Natural killer cell (primary cell): ENCODE results near the gene SLC7A4. TPM values are rescaled to one million over a fixed set of nuclear protein-coding genes. Genes with fewer than 3 reads are reported as not detected.

Experiments used
- ATAC-seq, 3 donors: fragments of 150-1000 bp in 2 of 3; fragments of 200-7000 bp in 1 of 3; cut with Tn5 transposase; 1 replicate in 1 of 3; 2 replicates in 2 of 3; pipeline ENCODE4 v1.10.0; 2021; ENCODE audit warnings: mild to moderate bottlenecking in 2 of 3, moderate library complexity in 2 of 3
- DNase-seq, 2 donors: peaks; one replicate each; pipeline versions ENCODE4 v3.0.0 to v3.0.0-alpha.2; 2013 to 2021; ENCODE audit warnings: mixed read lengths in 1 of 2
- H3K27ac ChIP-seq: one replicate; pipeline ENCODE4 v1.5.1; 2013; ENCODE audit warnings: mild to moderate bottlenecking, low read length
- H3K27me3 ChIP-seq: one replicate; pipeline ENCODE4 v1.6.1; 2013; ENCODE audit warnings: low read length; ENCODE audit not compliant: control insufficient read depth, insufficient read depth
- H3K36me3 ChIP-seq: one replicate; pipeline ENCODE4 v1.6.1; 2013; ENCODE audit warnings: low read length; ENCODE audit not compliant: control insufficient read depth, insufficient read depth
- H3K4me1 ChIP-seq: one replicate; pipeline ENCODE4 v1.6.1; 2013; ENCODE audit warnings: low read length; ENCODE audit not compliant: control insufficient read depth, insufficient read depth
- H3K4me3 ChIP-seq: one replicate; pipeline ENCODE4 v1.5.1; 2013; ENCODE audit warnings: low read length
- H3K9me3 ChIP-seq: one replicate; pipeline ENCODE4 v1.6.1; 2013; ENCODE audit warnings: low read length; ENCODE audit not compliant: control insufficient read depth, insufficient read depth
- H3K27ac Mint-ChIP-seq, 2 donors: one replicate each; pipeline ENCODE4 v1.8.0; 2022; ENCODE audit warnings: mild to moderate bottlenecking in 2 of 2, mixed read lengths in 2 of 2, moderate library complexity in 1 of 2
- H3K27me3 Mint-ChIP-seq, 2 donors: one replicate each; pipeline ENCODE4 v1.8.0; 2022; ENCODE audit warnings: low read depth in 2 of 2, mixed read lengths in 2 of 2
- H3K36me3 Mint-ChIP-seq: one replicate; pipeline ENCODE4 v1.8.0; 2022; ENCODE audit warnings: mixed read lengths
- H3K4me1 Mint-ChIP-seq, 2 donors: one replicate each; pipeline ENCODE4 v1.8.0; 2022; ENCODE audit warnings: mixed read lengths in 2 of 2
- H3K4me3 Mint-ChIP-seq: one replicate; pipeline ENCODE4 v1.8.0; 2022; ENCODE audit warnings: mild to moderate bottlenecking, moderate library complexity, mixed read lengths
- H3K9me3 Mint-ChIP-seq, 2 donors: one replicate each; pipeline ENCODE4 v1.8.0; 2022; ENCODE audit warnings: mixed read lengths in 2 of 2
- WGBS: methylation state at CpG from one replicate; pipeline ENCODE4 v1.1.7; 2013; ENCODE audit warnings: missing lambda C conversion rate; ENCODE audit not compliant: insufficient coverage; 5-methylcytosine and 5-hydroxymethylcytosine counted together
- intact Hi-C: fragments of 100-400 bp; cut with micrococcal nuclease; formaldehyde crosslinking; loops from one replicate; pipeline ENCODE4 v1.14.2; 2022
- total RNA-seq, 4 donors: library from RNA; stranded (reverse); fragments of 120-200 nt in 1 of 4; gene quantifications; one replicate each; pipeline versions ENCODE4 v1.2.3 to v1.2.4, GENCODE V29; 2013 to 2022
- TF ChIP-seq, protein P1 (sequence below): fragments of 200-600 bp; IDR thresholded peaks from one replicate; pipeline ENCODE4 v1.8.0; 2022; ENCODE audit warnings: antibody characterized with exemption

The SLC7A4 gene
- total RNA-seq, 3 donors from 2014 or later (not counting 1 experiment from before 2014, with no cell fraction given) = not detected

DNA sequence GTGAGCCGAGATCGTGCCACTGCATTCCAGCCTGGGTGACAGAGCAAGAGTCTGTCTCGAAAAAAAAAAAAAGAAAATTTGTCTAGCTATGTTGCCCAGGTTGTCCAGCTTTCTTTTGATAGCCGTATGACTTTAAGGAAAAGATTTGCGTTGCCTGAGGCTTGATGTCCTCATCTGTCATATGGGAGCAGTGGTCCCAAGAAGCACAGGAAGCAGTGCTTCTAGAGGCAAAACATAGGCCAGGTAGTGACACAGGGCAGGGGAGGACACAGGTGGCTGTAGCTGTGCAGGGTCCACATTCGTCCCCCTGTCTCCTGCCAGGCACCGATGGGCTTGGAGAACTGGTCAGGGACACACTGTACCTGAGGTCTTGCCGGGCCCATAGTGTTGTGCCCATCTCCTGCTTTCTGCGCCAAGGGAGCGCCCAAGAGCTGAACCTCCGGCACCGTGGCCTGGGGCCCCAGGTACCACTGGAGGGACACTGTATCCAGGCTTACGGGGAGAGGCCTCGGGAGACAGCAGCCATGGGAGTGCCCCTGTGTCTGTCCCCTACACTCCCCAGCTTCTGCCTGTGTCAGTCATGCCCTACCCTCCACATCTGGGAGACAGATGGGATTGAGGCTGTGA, 14.8 kb upstream of the SLC7A4 start:
- Mint-ChIP-seq H3K4me3 (no peak overlapping the region), H3K36me3 (no peaks in the 10 kb centered on the region), H3K9me3 (no peaks in the 10 kb centered on the region), H3K4me1 (peaks cover 17 to 33% of the 10 kb centered on the region in 2 donors), H3K27me3 (peaks cover 17 to 18% of the 10 kb centered on the region in 2 donors), H3K27ac (peak overlapping the region in 1 of 2 donors; percentile 71)
- Histone ChIP-seq H3K27ac (no peak overlapping the region), H3K27me3 (no peaks in the 10 kb centered on the region), H3K9me3 (no peaks in the 10 kb centered on the region), H3K4me3 (no peak overlapping the region), H3K4me1 (peaks cover 25% of the 10 kb centered on the region), H3K36me3 (no peaks in the 10 kb centered on the region)
- TF ChIP-seq, protein P1, sequence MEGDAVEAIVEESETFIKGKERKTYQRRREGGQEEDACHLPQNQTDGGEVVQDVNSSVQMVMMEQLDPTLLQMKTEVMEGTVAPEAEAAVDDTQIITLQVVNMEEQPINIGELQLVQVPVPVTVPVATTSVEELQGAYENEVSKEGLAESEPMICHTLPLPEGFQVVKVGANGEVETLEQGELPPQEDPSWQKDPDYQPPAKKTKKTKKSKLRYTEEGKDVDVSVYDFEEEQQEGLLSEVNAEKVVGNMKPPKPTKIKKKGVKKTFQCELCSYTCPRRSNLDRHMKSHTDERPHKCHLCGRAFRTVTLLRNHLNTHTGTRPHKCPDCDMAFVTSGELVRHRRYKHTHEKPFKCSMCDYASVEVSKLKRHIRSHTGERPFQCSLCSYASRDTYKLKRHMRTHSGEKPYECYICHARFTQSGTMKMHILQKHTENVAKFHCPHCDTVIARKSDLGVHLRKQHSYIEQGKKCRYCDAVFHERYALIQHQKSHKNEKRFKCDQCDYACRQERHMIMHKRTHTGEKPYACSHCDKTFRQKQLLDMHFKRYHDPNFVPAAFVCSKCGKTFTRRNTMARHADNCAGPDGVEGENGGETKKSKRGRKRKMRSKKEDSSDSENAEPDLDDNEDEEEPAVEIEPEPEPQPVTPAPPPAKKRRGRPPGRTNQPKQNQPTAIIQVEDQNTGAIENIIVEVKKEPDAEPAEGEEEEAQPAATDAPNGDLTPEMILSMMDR = no peak
- intact Hi-C loops = no loop called here
- ATAC-seq = no peak
- DNase-seq = no peak
- 93% methylated on average over 14 of the region's 14 CpGs for WGBS

DNA sequence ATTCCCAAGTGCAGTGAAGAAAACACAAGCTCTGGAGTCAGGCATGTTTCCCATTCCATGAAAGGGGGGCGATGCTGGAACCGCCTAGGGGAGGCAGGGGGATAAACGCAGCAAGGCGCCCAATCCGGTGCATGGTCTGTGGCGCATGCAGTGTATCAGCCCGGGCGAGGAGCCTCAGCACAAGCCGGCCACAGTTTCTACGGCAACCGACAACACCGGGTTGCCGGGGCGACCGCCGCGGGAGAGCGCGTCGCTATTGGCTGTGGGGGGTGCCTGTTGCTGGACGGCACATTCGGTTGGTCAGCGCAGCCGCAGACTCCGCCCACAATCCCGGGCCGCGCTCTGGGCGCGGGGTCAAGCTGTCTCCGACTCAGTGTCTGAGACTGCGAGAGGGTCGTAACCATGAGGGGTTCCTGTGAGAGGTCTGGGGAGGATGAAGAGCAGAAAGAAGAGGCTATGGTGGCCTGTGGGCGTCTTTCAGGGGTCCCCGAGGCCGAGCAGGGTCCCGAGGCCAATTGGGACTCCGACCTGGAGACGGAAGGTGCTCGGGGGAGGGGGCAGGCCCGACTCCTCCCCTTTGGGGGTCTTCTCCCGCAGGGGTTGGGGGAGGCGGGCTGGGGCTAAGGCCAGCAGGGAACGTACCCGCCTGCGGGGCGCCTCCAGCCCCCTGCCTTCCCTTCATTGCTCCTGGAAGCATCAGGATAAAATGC, 13.4 kb upstream of the SLC7A4 start, which contains the start of gene LRRC74B:
LRRC74B (plus strand) TSS at position 362 of the 710 bp plus-strand sequence; CDS start at position 403, 41 bp downstream.
- H3K36me3 ChIP-seq = no peaks in the 10 kb centered on the region
- H3K27ac ChIP-seq = no peak within 1 kb of the TSS
- TF ChIP-seq, protein P1 = no peak
- Mint-ChIP-seq H3K27me3 (peaks cover 17 to 18% of the 10 kb centered on the region in 2 donors), H3K4me1 (peaks cover 17 to 33% of the 10 kb centered on the region in 2 donors), H3K9me3 (no peaks in the 10 kb centered on the region), H3K27ac (peak within 1 kb of the TSS; percentile 81 to 94), H3K4me3 (peak within 1 kb of the TSS; percentile 78), H3K36me3 (no peaks in the 10 kb centered on the region)
- intact Hi-C loops = loop anchor here (1.0 kb wide), 1 partner anchor 63 kb away; the partner anchor contains the start of gene LZTR1
- H3K27me3 ChIP-seq = no peaks in the 10 kb centered on the region
- ATAC-seq = peak; percentile 89 to 99 (median 94)
- peak; percentile 76 to 77 for DNase-seq
- no peaks in the 10 kb centered on the region for H3K9me3 ChIP-seq
- H3K4me3 ChIP-seq = no peak within 1 kb of the TSS
- H3K4me1 ChIP-seq = peaks cover 25% of the 10 kb centered on the region
- 12% methylated on average over 47 of the region's 47 CpGs for WGBS

DNA sequence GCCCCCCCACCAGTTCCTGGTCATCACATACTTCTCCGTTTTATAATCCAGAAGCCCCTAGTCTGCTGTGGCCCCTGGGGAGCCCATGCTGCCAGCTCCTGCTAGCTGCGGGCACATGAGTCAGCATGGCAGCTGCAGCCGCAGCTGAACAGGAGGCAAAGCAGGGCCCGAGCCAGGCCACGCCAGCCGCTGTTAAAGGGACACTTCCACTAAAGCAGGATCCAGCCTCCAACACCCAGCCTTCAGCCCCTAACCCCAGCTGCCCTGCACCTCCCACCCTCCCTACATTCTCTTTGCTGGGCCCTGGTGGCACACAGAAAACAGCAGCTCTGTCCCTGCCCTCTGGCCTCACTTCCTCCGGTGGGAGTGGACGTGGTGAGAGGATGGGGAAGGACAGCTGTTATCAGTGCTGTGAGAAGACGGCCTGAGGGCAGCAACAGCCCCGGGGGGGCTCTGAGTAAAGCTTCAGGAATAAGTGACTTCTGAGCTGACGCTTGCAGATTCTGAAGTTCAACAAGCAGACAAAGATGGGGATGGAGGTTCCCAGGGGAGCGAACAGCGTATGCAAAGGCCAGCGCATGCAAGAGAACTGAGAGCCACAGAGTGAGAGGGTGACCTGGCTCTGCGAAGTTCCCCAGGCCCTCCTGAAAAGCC, 12.7 kb upstream of the SLC7A4 start:
- Histone ChIP-seq H3K36me3 (no peaks in the 10 kb centered on the region), H3K27me3 (no peaks in the 10 kb centered on the region), H3K9me3 (no peaks in the 10 kb centered on the region), H3K4me1 (peaks cover 25% of the 10 kb centered on the region), H3K4me3 (no peak overlapping the region), H3K27ac (no peak overlapping the region)
- intact Hi-C loops = loop anchor here (1.0 kb wide), 1 partner anchor 63 kb away; the partner anchor contains the start of gene LZTR1
- Mint-ChIP-seq H3K36me3 (no peaks in the 10 kb centered on the region), H3K27me3 (peaks cover 17 to 18% of the 10 kb centered on the region in 2 donors), H3K4me3 (peak overlapping the region; percentile 78), H3K27ac (peak overlapping the region; percentile 81 to 94), H3K4me1 (peaks cover 17 to 33% of the 10 kb centered on the region in 2 donors), H3K9me3 (no peaks in the 10 kb centered on the region)
- ATAC-seq (peak; percentile 11 to 53 (median 30)), DNase-seq (no peak)
- 14% methylated on average over 15 of the region's 15 CpGs for WGBS
- TF ChIP-seq, protein P1 = no peak
